Mesodermal cell (in vitro differentiated cells): ENCODE results near the gene CTIF.

ENCODE experiments used
- H3K27ac ChIP-seq: 2 replicates; pipeline ENCODE4 v1.7.0; 2013; ENCODE audit warnings: mild to moderate bottlenecking, low read depth, low read length, moderate library complexity; ENCODE audit not compliant: severe bottlenecking
- H3K36me3 ChIP-seq: 2 replicates; pipeline ENCODE4 v1.7.1; 2013; ENCODE audit warnings: mild to moderate bottlenecking, low read length, moderate library complexity; ENCODE audit not compliant: control insufficient read depth, insufficient read depth
- H3K4me1 ChIP-seq: one replicate; pipeline ENCODE4 v1.7.1; 2013; ENCODE audit warnings: mild to moderate bottlenecking, low read length; ENCODE audit not compliant: insufficient read depth, control insufficient read depth, poor library complexity, severe bottlenecking
- H3K4me3 ChIP-seq: 2 replicates; pipeline ENCODE4 v1.7.0; 2013; ENCODE audit warnings: low read length, control low read depth, mild to moderate bottlenecking; ENCODE audit not compliant: insufficient read depth, poor library complexity, severe bottlenecking; ENCODE audit errors: extremely low read depth
- H3K9me3 ChIP-seq: 2 replicates; pipeline ENCODE4 v1.7.1; 2013; ENCODE audit warnings: mild to moderate bottlenecking, low read length, moderate library complexity; ENCODE audit not compliant: control insufficient read depth
- WGBS, 2 experiments: methylation state at CpG; one replicate each; pipeline ENCODE4 v1.1.5; 2013; ENCODE audit warnings: missing lambda C conversion rate in 2 of 2; ENCODE audit not compliant: insufficient coverage in 2 of 2; 5-methylcytosine and 5-hydroxymethylcytosine counted together

Gene CTIF

GRCh38 chr18:48514786-48515185, 24.0 kb upstream of the CTIF start:
- H3K4me1 ChIP-seq: no peaks in the 10 kb centered on the region
- no peaks in the 10 kb centered on the region for H3K9me3 ChIP-seq
- no peaks in the 10 kb centered on the region for H3K36me3 ChIP-seq
- H3K4me3 ChIP-seq: no peak overlapping the region
- 78 to 91% methylated on average over 7 to 11 of the region's 11 CpGs for WGBS, 2 experiments
- H3K27ac ChIP-seq: no peak overlapping the region

GRCh38 chr18:48517048-48517447, 21.8 kb upstream of the CTIF start:
- WGBS, 2 experiments: 100% methylated on average over 1 of the region's 7 CpGs; no CpG with 5 or more reads in 1 of the 2 experiments
- Histone ChIP-seq H3K9me3 (no peaks in the 10 kb centered on the region), H3K4me1 (no peaks in the 10 kb centered on the region), H3K36me3 (no peaks in the 10 kb centered on the region), H3K4me3 (no peak overlapping the region), H3K27ac (no peak overlapping the region)

- Histone ChIP-seq H3K27ac (no peak overlapping the region), H3K9me3 (no peaks in the 10 kb centered on the region), H3K36me3 (no peaks in the 10 kb centered on the region), H3K4me3 (no peak overlapping the region), H3K4me1 (no peaks in the 10 kb centered on the region)
- WGBS, 2 experiments: 82 to 87% methylated on average over 2 to 3 of the region's 5 CpGs
These were observed 19.3 kb upstream of the CTIF start for GRCh38 chr18:48519431-48520100.

GRCh38 chr18:48521723-48522122, 17.1 kb upstream of the CTIF start:
- no peaks in the 10 kb centered on the region for H3K4me1 ChIP-seq
- H3K4me3 ChIP-seq: no peak overlapping the region
- H3K36me3 ChIP-seq: no peaks in the 10 kb centered on the region
- no peak overlapping the region for H3K27ac ChIP-seq
- no peaks in the 10 kb centered on the region for H3K9me3 ChIP-seq
- WGBS, 2 experiments: 83 to 91% methylated on average over 2 to 4 of the region's 5 CpGs

GRCh38 chr18:48525671-48526070, 13.2 kb upstream of the CTIF start:
- Histone ChIP-seq H3K9me3 (no peaks in the 10 kb centered on the region), H3K4me3 (no peak overlapping the region), H3K36me3 (no peaks in the 10 kb centered on the region)

GRCh38 chr18:48527461-48527860, 11.4 kb upstream of the CTIF start:
- H3K36me3 ChIP-seq: no peaks in the 10 kb centered on the region
- no peaks in the 10 kb centered on the region for H3K9me3 ChIP-seq
- WGBS, 2 experiments: 100% methylated on average over 1 to 3 of the region's 4 CpGs
- peaks cover 16% of the 10 kb centered on the region for H3K4me1 ChIP-seq
- no peak overlapping the region for H3K27ac ChIP-seq
- H3K4me3 ChIP-seq: no peak overlapping the region

More at GRCh38 chr18:48525671-48526070, 13.2 kb upstream of the CTIF start:
- no peak overlapping the region for H3K27ac ChIP-seq
- H3K4me1 ChIP-seq: peaks cover 8% of the 10 kb centered on the region

GRCh38 chr18:48528861-48529260, 10.0 kb upstream of the CTIF start:
- H3K4me1 ChIP-seq: peaks cover 16% of the 10 kb centered on the region
- no peaks in the 10 kb centered on the region for H3K36me3 ChIP-seq
- no peak overlapping the region for H3K4me3 ChIP-seq
- WGBS, 2 experiments: no CpG with 5 or more reads among the region's 5 CpGs
- no peak overlapping the region for H3K27ac ChIP-seq
- H3K9me3 ChIP-seq: no peaks in the 10 kb centered on the region

GRCh38 chr18:48529796-48530195, 9.0 kb upstream of the CTIF start:
- WGBS, 2 experiments: 13% methylated on average over 1 of the region's 2 CpGs; no CpG with 5 or more reads in 1 of the 2 experiments
- peak overlapping the region; percentile 20 for H3K27ac ChIP-seq
- H3K36me3 ChIP-seq: no peaks in the 10 kb centered on the region
- H3K4me3 ChIP-seq: no peak overlapping the region
- H3K9me3 ChIP-seq: no peaks in the 10 kb centered on the region
- peaks cover 16% of the 10 kb centered on the region for H3K4me1 ChIP-seq

GRCh38 chr18:48530399-48531081, 8.3 kb upstream of the CTIF start:
- Histone ChIP-seq H3K4me3 (no peak overlapping the region), H3K27ac (no peak overlapping the region), H3K36me3 (no peaks in the 10 kb centered on the region), H3K9me3 (no peaks in the 10 kb centered on the region), H3K4me1 (peaks cover 16% of the 10 kb centered on the region)
- 54 to 80% methylated on average over 1 to 3 of the region's 3 CpGs for WGBS, 2 experiments

- WGBS, 2 experiments: 71% methylated on average over 1 of the region's 1 CpG; no CpG with 5 or more reads in 1 of the 2 experiments
- H3K4me3 ChIP-seq: no peak overlapping the region
- H3K9me3 ChIP-seq: no peaks in the 10 kb centered on the region
- no peak overlapping the region for H3K27ac ChIP-seq
- H3K36me3 ChIP-seq: no peaks in the 10 kb centered on the region
- H3K4me1 ChIP-seq: peaks cover 16% of the 10 kb centered on the region
These were observed 7.8 kb upstream of the CTIF start for GRCh38 chr18:48531082-48531403.

- Histone ChIP-seq H3K36me3 (no peaks in the 10 kb centered on the region), H3K9me3 (no peaks in the 10 kb centered on the region), H3K4me3 (no peak overlapping the region), H3K4me1 (peaks cover 16% of the 10 kb centered on the region), H3K27ac (no peak overlapping the region)
- WGBS, 2 experiments: 76 to 79% methylated on average over 2 to 3 of the region's 3 CpGs
These were observed 6.9 kb upstream of the CTIF start for GRCh38 chr18:48531908-48532307.
